ENCODE measurements around the gene DNM1L.

DNM1L gene

DNA sequence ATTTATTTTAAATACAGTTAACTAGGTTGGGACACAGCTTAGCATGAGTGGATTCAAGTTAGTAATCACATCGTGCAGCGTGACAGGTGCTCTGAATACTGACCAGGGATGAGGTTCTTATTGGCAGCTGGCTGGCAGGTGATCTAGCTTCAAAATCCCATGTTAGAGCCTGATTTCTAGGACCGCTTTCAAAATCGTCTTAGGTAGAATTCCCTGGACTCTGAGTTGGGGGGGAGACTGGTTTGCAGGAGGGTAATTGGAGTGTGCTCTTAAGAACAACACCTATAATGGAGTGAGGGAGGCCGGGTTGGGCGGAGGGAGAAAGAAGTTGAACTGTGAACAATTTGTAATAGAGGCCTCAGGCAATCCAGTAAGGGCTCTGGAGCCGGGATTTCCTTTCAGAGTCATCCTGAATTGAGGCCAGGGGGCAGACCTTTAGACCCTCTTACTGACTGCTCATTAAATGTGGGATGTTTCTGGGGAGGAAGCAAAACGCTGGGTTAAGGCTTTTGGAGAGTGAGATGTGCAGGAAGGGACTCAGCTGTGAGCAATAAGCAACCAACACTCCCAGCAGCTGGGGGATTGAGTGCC lies 77.5 kb downstream of the DNM1L start:
- DNase-seq (ENCODE audit: low spot score) = no peak

DNA sequence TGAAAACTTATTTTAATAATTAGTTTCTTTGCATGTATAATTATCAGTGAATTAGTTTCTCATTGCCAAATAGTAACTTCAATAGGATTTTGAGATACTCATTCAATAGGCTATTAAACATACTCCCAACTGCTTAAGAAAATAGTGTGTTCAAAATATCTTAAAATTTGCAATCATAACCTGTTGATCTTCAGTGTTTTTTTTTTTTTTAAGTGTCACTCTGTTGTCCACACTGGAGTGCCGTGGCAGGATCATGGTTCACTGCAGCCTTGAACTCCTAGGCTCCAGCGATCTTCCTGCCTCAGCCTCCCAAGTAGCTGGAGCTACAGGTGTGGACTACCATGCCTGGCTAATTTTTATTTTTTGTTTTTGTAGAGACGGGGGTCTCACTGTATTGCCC lies 78.1 kb downstream of the DNM1L start:
- DNase-seq (ENCODE audit: low spot score) = no peak

DNA sequence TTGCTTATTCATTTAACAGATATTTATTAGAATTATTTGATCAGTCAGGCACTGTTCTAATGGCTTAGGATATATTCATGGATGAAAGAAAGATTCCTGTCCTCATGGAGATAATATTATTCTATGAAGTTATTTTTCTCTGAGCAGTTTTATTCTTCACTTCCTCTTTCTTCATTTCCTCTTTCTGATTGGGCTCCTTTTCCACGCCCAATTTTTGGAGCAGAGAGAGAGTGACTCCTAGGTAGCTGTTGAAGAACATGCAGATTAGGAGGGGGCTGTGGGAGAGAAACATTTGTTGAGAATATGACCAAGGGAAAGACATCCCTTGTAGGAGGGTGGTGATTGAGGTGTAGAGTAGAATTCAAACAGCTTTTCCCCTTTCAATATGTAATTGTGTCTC lies 82.6 kb downstream of the DNM1L start:
- no peak for DNase-seq (ENCODE audit: low spot score)

DNA sequence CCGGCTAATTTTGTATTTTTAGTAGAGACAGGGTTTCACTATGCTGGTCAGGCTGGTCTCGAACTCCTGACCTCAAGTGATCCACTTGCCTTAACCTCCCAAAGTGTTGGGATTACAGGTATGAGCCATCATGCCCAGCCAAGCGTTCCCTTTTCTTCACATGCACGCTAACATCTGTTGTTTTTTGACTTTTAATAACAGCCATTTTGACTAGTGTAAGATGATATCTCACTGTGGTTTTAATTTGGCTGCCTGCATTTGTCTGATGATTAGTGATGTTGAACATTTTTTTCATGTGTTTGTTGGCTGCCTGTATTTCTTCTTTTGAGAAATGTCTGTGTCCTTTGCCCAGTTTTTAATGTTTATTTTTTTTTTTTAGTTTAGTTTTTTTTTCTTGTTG lies 86.8 kb downstream of the DNM1L start:
- no peak for DNase-seq (ENCODE audit: low spot score)

DNA sequence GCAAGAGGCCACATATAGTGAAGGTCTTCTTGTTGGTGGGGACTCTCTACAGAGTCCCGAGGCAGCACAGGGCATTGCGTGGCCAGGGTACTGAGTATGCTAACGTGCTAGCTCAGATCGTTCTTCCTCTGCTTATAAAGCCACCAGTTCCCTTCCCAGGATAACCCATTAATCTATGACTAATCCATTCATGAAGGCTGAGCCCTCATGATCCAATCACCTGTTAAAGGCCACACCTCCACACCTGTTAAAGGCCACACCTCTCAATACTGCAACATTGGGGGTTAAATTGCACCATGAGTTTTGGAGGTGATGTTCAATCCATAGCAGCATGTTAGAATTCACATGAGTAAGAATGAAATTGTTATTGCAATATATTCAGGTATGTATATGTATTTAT lies 89.4 kb downstream of the DNM1L start:
- DNase-seq (ENCODE audit: low spot score) = no peak

DNA sequence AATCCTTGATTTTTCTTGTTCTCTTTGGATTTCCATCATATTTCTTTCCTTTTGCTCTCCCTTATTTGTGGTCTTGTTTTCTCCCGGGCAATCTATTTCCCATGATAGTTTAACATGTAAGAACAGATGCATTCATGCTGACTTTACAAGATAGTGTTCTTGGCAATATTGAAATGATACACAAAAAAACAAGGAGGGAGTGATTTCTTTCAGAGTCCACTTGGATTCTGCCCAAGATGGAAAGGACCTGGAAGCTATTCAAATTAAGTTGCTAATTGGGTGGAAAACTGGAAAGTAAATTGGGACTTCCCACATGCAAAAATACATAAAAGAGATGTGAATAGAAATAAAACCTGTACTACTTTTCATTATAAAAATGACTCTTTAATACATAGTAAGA lies 91.0 kb downstream of the DNM1L start:
- no peak for DNase-seq (ENCODE audit: low spot score)

DNA sequence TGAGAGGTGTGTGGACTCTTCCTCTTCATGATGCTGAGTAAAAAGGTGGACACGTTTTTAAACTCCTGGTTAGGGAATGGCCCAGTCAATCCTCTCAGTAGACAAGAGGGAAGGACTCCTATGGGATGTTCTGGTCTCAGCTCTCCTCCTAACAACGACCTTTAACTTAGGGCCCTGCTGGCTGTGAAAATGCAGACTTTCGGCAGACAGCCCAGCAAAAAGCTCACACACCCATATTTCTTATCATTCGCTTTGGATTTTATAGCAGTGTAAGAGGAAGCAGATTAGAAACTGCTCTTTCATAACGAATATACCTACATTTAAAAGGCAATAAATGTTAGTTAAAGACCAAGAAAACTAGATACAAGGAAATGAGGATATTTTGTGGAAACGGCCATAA lies 94.6 kb downstream of the DNM1L start:
- DNase-seq (ENCODE audit: low spot score) = no peak

DNA sequence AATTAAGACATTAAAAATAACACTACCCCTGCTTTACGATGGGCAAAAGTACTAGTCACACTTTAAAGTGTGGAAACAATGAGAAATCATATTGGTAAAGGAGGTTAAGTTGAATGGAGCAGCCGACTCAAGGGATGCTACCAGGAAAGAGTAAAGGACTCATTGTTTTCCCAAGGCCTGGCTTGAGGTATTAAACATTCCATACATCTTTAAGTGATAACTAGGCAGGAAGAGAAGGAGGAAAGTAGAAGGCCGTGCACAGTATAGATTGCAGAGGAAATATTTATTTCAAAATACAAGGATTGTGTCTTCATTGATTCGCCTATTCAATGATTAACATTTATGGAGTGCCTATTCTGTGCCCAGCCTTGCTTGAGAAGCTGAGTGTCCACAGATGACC lies 97.2 kb downstream of the DNM1L start:
- no peak for DNase-seq (ENCODE audit: low spot score)

DNA sequence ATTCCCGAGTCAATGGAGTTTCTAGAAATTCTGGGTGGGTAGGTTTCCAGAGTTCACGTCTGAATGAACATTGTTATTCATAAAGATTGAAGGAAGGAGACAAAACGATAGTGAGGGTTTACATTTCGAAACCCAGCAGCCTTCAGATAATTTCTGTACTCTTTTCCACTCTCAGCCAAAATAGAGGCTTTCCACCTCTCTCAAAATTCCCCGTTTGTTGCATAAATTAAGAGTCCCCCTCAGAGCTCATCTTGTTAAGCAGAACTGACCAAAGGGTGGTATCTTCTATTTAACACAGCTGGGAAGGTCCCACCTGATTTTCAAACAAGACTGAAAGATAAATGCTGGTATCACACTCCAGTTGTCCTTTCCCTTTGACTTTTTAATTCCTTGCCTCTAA lies 98.1 kb downstream of the DNM1L start:
- DNase-seq (ENCODE audit: low spot score) = no peak

DNA sequence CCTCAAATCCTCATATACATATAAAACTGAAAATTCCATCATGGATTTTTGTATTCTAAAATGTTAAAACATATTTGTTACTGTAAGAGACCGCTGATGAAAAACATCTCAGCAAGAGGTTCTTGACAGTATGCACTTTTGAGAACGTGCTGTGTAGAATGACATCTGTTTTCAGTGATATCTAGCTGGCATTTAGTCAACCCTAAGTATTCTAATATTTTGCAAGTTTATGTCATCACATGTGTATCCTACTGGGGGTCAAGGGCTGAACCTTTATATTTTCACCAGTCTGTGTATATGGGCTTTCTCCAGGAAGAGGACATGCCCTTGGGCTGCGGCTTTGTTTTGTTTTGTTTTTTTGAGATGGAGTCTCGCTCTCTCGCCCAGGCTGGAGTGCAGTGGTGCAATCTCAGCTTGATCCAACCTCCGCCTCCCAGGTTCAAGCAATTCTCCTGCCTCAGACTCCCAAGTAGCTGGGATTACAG lies 98.6 kb downstream of the DNM1L start:
- no peak for DNase-seq (ENCODE audit: low spot score)

DNA sequence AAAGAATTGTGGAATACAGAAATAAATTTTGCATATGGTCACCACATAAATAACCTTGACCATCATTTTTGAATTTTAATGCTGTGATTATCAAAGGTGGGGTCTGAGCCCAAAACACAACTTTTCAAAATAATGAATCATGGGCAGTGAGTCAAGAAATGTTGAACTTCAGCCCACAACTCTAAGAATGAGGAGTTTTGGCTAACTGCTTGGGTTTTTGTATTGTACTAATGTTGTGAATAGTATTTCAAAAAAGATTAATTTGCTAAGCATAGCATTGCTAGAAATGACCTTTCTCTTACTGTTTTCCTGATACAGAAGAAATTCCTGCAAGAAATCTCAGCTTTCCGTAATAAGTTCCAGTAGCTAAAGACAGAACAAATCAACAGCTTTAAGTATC lies 101.0 kb downstream of the DNM1L start:
- no peak for DNase-seq (ENCODE audit: low spot score)

DNA sequence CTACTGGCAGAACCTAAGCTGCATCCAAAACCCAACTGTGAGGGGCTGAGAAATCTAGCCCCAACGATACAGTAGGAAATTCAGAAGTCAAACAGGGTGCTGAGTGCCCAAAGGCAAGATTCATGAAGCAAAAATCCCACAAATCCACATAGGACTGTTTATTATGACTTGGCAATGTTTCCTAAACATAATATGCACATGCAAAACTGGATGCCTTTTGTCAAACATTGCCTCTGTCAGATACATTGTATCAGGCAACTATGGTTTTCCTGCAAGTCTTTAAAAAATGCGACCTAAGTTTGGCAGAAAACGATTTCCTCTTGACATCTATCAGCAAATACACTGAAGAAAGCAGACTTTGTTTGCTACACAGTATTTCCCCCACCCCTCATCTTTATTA lies 103.9 kb downstream of the DNM1L start:
- no peak for DNase-seq (ENCODE audit: low spot score)

DNA sequence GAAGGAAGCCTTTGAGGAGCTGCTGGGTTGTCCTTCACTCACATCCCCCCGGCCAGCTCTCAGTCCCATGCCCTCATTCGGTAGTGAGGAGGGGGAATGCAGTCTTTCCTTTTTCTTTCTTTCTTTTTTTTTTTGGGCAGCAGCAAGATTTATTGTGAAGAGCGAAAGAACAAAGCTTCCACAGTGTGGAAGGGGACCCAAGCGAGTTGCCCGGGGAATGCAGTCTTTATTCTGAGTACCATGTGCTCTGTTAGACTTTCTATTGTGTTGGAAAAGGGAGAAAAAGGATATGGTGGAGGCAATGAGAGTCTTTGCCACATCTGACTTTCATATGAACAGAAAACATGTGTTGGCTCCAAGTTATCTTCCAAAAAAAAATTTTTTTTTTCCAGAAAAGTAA lies 106.5 kb downstream of the DNM1L start:
- DNase-seq (ENCODE audit: low spot score) = no peak

DNA sequence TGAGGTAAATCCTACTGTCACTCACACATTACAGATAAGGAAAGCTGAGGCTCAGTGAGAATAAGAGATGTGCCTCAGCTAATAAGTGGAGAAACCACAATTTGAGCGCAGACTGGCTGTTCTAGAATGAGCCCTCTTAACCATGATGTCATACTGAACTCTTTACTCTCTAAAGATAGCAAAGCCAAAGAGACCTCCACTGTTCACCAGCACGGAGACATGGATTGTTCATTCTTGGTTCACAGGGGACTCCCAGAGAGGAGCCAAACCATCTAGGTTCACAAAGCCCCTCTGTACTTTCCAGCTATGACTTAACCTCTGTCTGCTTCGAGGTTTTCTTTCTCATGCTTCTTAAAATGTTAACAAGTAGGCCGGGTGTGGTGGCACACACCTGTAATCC lies 109.3 kb downstream of the DNM1L start:
- no peak for DNase-seq (ENCODE audit: low spot score)

DNA sequence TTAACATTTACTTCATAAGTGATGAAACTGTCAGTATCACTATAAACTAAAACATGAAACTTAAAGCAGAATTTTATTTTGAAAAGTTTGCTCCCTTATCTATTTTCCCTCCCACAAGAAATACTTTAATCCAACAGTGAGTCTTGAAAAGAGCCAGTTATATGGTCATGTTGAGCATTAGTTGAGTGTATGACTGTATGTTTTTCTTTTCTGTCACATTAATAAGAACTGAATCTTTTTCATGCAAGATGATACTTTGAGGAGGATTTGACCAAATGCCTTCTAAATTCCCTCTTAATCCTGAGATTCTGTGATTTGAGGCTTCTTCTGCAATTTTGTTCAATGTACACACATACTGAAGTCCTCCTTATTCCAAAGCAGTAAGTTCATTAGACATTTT lies 110.3 kb downstream of the DNM1L start:
- no peak for DNase-seq (ENCODE audit: low spot score)

DNA sequence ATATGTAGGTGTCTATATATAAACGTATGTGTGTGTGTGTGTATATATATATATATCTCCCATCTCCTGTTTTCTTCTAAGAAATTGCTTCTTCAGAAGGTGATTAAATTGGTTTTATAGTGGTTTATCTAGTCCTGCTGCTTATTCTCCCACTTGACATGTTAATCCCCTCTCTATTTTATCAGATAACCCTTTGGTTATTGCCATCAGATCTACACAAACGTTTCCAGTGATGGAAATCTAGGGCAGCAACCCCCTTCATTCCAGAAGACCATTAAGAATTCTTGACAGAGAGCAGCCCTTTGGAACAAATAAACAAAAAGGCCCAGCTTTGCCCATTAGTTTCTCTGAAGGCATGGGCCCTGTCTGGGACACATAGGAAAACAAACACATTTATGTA lies 110.8 kb downstream of the DNM1L start:
- DNase-seq (ENCODE audit: low spot score) = no peak

DNA sequence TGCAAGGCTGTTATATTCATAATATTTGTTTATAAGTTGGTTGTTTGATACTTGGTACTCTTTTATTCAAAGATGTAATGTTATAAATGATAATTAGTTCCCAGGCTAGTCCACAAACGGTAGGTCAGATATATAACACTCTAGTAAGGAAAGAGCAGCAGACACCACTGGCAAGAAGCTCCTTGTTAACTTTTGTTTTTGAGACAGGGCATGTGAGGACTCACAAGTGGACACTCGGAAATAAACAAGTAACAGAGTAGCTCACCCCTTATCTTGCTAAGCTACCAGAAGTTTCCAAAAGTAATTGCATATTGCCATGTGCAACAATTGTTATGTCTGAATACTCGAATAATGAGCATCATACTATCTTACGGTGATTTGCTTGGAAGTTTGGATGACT lies 115.2 kb downstream of the DNM1L start:
- no peak for DNase-seq (ENCODE audit: low spot score)

Data from iPS-NIHi11 (cell line).